GM19043 (cell line): Measurements from ENCODE around the gene ADAD2.
"Not testable (repeated sequence)": the region's sequence is repeated elsewhere in the genome, so short reads cannot be mapped to it uniquely, and the experiment has no call there.

Source experiments
- ATAC-seq: cut with Tn5 transposase; IDR thresholded peaks from one replicate; pipeline ENCODE4 v1.9.1; 2021; ENCODE audit warnings: low read depth; ENCODE audit not compliant: unreplicated experiment

Gene ADAD2

DNA sequence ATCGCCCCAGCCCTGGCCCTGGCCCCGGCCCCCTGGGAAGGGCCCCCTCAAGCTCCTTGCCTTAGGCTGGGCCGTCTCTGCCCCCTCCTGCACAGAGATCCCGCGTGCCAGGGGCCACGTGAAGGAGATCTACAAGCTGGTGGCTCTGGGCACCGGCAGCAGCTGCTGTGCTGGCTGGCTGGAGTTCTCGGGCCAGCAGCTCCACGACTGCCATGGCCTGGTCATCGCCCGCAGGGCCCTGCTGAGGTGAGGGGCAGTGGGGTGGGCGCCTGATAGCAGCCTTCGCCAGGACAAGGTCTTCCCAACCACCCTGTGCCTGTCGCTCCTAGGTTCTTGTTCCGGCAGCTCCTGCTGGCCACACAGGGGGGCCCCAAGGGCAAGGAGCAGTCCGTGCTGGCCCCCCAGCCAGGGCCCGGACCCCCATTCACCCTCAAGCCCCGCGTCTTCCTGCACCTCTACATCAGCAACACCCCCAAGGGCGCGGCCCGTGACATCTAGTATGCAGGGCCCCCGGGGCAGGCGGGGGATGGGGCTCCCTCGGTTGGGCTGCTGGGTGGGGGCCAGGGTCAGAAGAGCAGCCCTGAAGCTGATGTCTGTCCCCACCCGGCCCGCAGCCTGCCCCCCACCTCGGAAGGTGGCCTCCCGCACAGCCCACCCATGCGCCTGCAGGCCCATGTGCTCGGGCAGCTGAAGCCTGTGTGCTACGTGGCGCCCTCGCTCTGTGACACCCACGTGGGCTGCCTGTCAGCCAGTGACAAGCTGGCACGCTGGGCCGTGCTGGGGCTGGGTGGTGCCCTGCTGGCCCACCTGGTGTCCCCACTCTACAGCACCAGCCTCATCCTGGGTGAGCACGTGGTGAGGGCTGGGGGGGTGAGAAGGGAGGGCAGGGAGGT, 4.5 kb downstream of the ADAD2 start:
- no peak for ATAC-seq

- ATAC-seq, result no peak
Observed at GRCh38 chr16:84196101-84196500, 5.1 kb downstream of the ADAD2 start.

DNA sequence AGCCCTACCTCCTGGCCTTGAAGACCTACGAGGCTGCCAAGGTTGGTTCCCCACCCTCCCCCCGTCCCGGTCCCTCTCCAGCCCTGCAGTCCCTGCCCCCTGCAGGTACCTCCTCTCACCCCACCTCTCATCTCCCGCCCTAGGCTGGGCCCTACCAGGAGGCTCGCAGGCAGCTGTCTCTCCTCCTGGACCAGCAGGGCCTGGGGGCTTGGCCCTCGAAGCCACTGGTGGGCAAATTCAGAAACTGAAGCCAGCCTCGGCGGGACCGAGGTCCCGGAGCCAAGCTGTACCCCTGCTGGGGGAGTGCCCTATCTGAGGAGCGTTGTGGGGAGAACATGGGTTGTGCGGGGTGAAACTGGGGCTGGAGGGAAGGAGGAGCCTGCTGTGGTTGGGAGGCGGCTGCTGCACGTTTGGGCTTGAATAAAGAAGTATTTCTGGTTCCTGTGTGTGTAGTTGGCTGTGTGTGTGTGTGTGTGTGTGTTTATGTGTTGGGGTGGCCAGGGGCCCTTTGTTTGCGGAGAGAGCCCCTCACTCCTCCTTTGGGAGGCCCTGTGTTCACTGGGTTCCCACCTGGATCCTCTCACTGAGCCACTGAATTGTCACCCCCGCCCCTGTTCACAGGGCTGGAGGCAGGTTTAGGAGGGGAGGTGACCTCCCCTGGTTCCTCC, 5.9 kb downstream of the ADAD2 start:
- no peak for ATAC-seq

DNA sequence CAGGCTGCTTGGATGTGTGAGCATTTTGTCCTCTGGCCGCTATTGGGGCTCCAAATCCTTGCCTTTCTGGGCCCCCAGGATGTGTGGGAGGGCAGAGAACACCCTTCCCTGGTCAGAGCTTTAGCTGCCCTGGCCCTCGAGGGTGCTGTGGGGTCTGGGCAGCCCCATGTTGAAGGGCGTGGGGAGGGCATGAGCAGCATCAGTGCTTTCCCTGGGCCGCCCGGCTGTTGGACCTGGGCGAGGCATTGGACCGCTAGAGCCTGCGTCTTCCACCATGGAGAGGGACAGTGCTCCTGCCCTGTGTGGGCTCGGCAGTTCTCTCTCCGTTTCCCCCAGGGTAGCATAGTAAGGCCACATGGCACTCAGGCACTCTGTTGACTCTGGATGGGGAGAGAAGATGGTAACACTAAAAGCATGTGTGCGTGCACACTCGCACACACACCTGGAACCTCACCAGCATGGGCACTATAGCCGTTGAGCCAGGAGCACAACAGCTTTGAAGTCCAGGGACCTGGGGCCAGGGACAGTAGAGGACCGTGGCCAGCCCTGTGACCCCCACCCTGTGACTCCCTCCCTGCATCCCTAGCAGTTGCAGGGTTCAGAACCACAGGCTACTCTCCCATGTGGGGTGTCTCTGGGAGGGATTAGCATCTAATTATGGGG, 6.6 kb downstream of the ADAD2 start:
- ATAC-seq, result no peak

- ATAC-seq, result no peak
Observed at GRCh38 chr16:84198401-84198800, 7.4 kb downstream of the ADAD2 start.

GRCh38 chr16:84199097-84199496, 8.1 kb downstream of the ADAD2 start:
- no peak for ATAC-seq

DNA sequence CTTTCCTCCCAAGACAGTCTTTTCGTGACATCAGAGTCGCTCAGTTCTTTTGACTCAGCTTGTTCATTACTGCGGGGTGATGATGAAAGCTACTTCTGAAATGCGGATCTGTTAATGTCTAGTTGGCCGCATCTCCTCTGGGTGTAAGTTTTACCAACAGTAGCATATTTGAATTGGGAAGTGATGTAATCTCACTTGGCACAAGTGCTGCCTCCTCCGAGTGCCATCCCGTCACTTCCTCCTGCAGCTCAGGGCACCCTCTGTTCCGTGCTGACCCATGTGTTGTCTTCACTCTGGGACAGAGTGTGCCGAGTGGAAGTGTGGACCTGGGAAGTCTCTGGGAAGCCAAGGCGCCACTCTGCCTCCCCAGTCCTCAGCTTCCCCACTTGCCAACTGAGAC, 8.9 kb downstream of the ADAD2 start:
- ATAC-seq, result no peak

GRCh38 chr16:84204551-84204950, 13.6 kb downstream of the ADAD2 start:
- not testable (repeated sequence) for ATAC-seq

DNA sequence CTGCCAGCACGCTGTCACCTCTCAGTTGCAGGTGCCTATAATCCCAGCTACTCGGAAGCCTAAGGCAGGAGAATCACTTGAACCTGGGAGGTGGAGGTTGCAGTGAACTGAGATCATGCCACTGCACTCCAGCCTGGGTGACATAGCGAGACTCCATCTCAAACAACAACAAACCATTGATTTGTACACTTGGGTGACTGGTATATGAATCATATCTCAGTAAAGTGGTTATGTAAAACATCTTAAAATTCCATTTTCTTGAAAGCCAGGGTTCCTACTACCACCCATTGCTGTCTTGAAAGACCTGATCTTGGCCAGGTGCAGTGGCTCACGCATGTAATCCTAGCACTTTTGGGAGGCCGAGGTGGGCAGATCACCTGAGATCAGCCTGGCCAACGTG, 14.2 kb downstream of the ADAD2 start:
- not testable (repeated sequence) for ATAC-seq

GRCh38 chr16:84205976-84206691, 15.2 kb downstream of the ADAD2 start:
- no peak for ATAC-seq

DNA sequence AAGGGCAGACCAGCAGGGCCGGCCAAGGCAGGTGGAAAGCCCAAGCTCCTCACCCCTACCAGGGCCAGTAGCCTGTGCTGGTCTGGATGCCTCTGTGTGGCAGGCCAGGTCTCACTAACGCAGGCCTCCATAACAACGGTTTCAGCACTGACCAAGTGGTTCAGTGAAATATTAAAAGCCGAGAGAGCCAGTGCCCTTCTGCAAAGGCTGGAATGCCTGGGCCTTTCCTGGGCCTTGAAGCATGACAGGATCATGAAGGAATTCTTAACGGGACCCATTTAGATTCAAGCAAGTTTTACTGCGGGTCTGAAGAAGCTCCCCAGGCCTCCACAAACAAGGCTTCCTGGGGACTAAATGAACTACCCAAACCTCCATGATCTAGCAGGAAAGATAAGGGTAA, 16.3 kb downstream of the ADAD2 start:
- no peak for ATAC-seq

GRCh38 chr16:84207879-84208278, 16.9 kb downstream of the ADAD2 start:
- no peak for ATAC-seq

DNA sequence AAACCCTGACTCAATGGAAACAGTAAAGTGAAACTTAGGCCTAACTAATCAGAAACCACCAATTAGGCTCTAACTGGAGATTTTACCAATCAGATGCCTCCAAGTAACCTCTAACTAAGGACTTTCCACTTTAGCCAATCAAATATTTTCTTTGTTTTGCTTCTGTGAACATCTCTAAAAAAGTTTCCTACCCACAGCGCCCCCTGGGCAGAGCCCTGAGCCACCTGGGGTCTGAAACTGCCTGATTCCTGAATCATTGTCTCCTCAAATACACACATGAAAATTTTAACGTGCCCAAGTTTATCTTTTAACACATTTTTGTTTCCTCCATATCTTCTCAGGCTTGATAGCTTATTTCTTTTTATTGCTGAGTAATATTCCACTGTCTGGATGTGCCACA, 19.0 kb downstream of the ADAD2 start:
- no peak for ATAC-seq

DNA sequence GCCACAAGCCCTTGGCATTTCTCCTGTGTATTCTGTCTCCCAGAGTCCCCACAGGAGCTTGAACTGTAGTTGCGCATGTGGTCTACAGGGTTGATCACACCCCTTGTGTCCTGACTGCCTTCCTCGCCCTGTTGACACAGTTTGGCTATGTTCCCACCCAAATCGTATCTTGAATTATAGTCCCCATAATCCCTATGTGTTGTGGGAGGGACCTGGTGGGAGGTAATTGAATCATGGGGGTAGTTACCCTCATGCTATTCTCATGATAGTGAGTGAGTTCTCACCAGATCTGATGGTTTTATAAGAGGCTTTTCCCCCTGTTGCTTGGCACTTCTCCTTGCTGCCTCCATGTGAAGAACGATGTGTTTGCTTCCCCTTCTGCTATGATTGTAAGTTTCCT, 21.2 kb downstream of the ADAD2 start:
- no peak for ATAC-seq

GRCh38 chr16:84212631-84213030, 21.7 kb downstream of the ADAD2 start:
- ATAC-seq, result no peak

DNA sequence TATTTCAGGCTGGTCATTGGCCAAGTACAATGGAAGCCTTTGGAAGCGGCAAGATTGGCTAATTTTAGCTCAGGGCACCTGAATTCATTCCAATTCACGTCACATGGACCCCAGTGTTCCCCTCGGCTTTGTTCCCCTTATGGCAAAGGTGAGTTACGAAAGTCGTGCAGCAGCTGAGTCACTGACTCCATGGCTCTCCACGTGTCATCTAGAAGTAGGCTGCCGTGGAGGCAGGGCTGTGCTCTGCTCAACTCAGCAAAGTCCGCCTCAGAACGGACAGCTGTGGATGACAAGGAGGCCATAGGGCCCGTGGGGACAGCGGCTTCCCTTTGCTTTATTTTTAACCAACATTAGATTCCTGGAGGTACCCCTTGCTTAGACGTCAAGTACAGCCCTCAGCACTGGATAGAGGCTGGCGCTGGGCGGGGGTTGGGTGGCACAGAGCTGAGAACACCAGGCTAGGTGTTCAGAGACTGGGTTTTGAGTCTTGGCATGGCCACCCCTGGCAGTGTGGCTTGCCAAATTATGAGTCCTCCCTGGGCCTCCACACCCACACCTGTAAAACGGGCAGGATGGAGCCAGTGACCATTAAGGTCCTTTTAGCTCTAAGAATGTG, 23.6 kb downstream of the ADAD2 start:
- no peak for ATAC-seq

GRCh38 chr16:84215531-84215930, 24.6 kb downstream of the ADAD2 start:
- ATAC-seq, result no peak

GRCh38 chr16:84216144-84216543, 25.2 kb downstream of the ADAD2 start:
- not testable (repeated sequence) for ATAC-seq

DNA sequence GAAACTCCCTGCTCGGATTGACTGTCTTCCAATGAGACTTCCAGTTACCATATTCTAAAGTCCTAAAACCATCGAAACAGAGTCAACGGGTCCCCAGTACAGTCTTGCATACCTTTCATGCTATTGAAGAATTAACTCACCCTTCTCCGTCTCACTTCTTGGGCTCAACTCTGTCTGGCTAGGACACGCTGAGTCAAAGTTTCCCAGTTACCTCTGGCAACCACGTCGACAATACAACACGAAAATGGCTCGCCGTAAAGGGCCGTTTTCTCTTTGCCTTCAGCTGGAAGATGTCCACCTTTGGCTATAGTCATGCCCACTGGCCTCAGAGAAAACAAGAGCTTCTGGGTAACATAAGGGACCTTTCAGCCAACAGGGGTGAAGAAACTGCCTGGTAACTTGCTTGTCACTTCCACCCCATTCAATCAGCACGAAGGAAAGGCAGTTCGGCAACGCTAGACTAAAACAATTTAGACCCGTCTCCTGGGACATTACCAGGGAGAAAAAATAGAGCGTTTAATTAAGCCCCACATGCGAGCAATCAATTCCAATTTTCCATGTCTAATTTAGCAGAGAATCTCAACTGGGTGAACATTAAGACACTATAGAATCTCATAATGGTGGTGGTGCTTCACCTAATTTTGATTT, 27.3 kb downstream of the ADAD2 start:
- ATAC-seq, result no peak

GRCh38 chr16:84218956-84219355, 28.0 kb downstream of the ADAD2 start:
- ATAC-seq, result no peak
